NCI-H524 (cell line): ENCODE data around the gene TLR5.
"Not testable (repeated sequence)": the region's sequence is repeated elsewhere in the genome, so short reads cannot be mapped to it uniquely, and the experiment has no call there.

Source experiments
- DNase-seq, 2 experiments: peaks; one replicate each; lab custom pipeline; 2025; lab: John Stamatoyannopoulos, UW

The TLR5 gene

GRCh38 chr1:223142795-223143536 lies at the start of gene TLR5:
TLR5 (minus strand) TSS chr1:223143248; CDS start chr1:223113031, 30,217 bp downstream.
- peak; percentile 51 to 72 for DNase-seq

GRCh38 chr1:223189903-223190724 lies 47.1 kb upstream of the TLR5 start:
- no peak for DNase-seq

- no peak for DNase-seq
Observed at GRCh38 chr1:223189525-223189902, 46.5 kb upstream of the TLR5 start.

GRCh38 chr1:223188618-223189356 lies 45.7 kb upstream of the TLR5 start:
- DNase-seq, result no peak

GRCh38 chr1:223186800-223187199 lies 43.8 kb upstream of the TLR5 start:
- DNase-seq, result no peak

- no peak for DNase-seq
Observed at GRCh38 chr1:223183268-223183862, 40.3 kb upstream of the TLR5 start.

- no peak for DNase-seq
Observed at GRCh38 chr1:223180731-223181321, 37.8 kb upstream of the TLR5 start.

- DNase-seq, result no peak
Observed at GRCh38 chr1:223179786-223180185, 36.7 kb upstream of the TLR5 start.

GRCh38 chr1:223179280-223179679 lies 36.2 kb upstream of the TLR5 start:
- DNase-seq, result no peak

- no peak for DNase-seq
Observed at GRCh38 chr1:223177681-223178080, 34.6 kb upstream of the TLR5 start.

GRCh38 chr1:223176437-223176836 lies 33.4 kb upstream of the TLR5 start:
- DNase-seq, result no peak

GRCh38 chr1:223175633-223176032 lies 32.6 kb upstream of the TLR5 start:
- DNase-seq, result no peak

GRCh38 chr1:223175032-223175431 lies 32.0 kb upstream of the TLR5 start:
- peak; percentile 33 to 56 for DNase-seq

- not testable (repeated sequence) for DNase-seq
Observed at GRCh38 chr1:223169458-223169857, 26.4 kb upstream of the TLR5 start.

- DNase-seq, result no peak
Observed at GRCh38 chr1:223161321-223161720, 18.3 kb upstream of the TLR5 start.

- DNase-seq, result no peak
Observed at GRCh38 chr1:223156343-223156742, 13.3 kb upstream of the TLR5 start.

GRCh38 chr1:223155153-223155552 lies 12.1 kb upstream of the TLR5 start:
- DNase-seq, result no peak

GRCh38 chr1:223153177-223154119 lies 10.4 kb upstream of the TLR5 start:
- peak in 1 of 2 experiments; percentile 13 for DNase-seq

- no peak for DNase-seq
Observed at GRCh38 chr1:223152399-223152798, 9.4 kb upstream of the TLR5 start.

- no peak for DNase-seq
Observed at GRCh38 chr1:223150443-223150842, 7.4 kb upstream of the TLR5 start.

GRCh38 chr1:223147873-223148272 lies 4.8 kb upstream of the TLR5 start:
- peak; percentile 86 to 95 for DNase-seq
